NCI-H1092 (cell line): ENCODE results near the gene VPS4A.
A peak's percentile ranks its signal among the peaks of the same experiment; 100 is the strongest.
"Not testable (repeated sequence)": the region's sequence is repeated elsewhere in the genome, so short reads cannot be mapped to it uniquely, and the experiment has no call there.

Experiments used
- DNase-seq: peaks from one replicate; lab custom pipeline; 2025; lab: John Stamatoyannopoulos, UW

VPS4A gene

GRCh38 chr16:69327585-69328310 is 16.6 kb downstream of the VPS4A start:
- no peak for DNase-seq

- DNase-seq, result no peak
These were observed 17.7 kb downstream of the VPS4A start for GRCh38 chr16:69328854-69329316.

- no peak for DNase-seq
These were observed 18.5 kb downstream of the VPS4A start for GRCh38 chr16:69329369-69330285.

DNA sequence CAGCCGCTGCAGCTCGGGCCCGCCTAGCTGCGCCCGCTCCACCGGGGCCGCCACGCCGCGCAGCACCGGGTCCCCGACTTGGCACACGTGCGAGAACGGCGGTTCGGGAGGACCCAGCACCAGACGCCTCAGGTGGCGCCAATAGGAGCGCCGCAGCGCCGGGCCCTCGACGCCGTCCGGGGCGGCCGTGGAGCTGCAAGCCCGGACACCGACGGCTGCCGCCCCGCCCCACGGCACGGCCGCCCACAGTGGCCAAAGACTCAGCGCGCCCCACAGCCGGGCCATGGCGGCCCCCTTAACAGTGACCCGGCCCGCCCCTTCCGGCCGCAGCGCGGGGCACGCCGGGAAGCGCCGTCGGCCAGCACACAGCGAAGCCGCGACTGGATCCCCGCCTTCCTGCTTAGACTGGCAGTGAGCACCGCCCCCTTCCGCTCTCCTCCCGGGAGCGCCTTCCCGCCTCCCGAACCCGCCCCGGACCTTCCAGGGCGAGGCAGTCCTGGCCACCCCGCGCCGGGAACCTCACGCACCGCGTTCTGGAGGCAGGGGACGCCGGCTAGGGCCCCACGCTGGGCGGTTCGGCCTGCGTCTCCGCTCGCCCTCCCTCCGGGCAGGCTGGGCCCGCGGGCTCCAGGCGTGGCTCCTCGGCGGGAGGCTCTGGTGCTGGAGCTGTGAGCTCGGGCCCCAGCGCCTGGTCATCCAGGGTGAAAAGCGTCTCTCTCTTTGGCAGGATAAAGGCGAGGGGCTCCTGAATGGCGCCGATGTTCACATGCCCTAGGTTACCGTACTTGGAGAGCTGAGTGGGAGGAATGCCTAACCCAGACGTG is 19.3 kb downstream of the VPS4A start, which contains the start of gene PDF:
Gene PDF, minus strand, starts transcription at position 303 of the 824 bp plus-strand sequence. Its CDS starts 18 bp downstream, at position 285.
- DNase-seq, result peak; percentile 91

DNA sequence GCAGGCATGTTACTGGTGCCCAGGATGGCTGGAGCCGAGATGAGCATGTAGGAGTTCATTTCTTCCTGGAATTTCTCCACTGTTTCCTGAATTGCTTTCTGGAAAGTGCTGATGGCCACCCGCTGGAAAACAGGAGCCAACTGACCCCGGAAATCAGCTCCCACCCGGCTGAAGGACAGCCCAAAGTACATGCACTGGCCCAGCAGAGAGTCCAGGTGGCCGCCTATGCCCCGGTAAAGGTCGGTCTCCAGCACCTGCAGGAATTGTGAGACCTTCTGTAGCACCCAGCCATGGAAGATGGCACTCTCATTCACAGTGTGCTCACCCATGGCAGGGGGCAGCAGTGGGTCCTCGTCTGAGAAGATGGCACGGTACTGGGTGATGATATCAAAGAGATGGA is 23.5 kb downstream of the VPS4A start:
- no peak for DNase-seq

DNA sequence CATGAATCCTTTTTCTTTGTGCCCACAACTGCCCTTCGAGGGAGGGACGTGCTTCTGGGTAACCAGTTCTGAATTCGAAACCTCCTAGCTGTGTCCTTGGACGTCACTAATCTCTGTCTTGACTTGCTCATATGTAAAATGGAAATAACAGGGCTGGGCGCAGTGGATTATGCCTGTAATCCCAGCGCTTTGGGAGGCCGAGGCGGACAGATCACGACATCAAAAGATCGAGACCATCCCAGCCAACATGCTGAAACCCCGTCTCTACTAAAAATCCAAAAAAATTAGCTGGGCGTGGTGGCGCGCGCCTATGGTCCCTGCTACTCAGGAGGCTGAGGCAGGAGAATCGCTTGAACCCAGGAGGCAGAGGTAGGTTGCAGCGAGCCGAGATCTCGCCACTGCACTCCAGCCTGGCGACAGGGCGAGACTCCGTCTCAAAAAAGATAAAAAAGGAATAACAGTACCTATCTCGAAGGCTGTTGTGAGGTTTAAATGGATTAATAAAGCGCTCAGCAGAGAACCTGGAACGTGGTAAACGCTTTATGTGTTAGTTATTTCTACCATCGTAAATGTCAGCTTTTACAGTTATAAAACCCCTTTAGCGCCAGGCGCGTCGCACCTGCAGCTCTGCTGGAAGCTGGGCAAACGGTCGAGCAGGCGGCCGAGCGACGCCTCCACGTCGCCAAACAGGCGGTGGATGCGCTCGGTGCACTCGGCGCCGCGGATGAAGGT is 27.6 kb downstream of the VPS4A start:
- DNase-seq, result peak; percentile 43

DNA sequence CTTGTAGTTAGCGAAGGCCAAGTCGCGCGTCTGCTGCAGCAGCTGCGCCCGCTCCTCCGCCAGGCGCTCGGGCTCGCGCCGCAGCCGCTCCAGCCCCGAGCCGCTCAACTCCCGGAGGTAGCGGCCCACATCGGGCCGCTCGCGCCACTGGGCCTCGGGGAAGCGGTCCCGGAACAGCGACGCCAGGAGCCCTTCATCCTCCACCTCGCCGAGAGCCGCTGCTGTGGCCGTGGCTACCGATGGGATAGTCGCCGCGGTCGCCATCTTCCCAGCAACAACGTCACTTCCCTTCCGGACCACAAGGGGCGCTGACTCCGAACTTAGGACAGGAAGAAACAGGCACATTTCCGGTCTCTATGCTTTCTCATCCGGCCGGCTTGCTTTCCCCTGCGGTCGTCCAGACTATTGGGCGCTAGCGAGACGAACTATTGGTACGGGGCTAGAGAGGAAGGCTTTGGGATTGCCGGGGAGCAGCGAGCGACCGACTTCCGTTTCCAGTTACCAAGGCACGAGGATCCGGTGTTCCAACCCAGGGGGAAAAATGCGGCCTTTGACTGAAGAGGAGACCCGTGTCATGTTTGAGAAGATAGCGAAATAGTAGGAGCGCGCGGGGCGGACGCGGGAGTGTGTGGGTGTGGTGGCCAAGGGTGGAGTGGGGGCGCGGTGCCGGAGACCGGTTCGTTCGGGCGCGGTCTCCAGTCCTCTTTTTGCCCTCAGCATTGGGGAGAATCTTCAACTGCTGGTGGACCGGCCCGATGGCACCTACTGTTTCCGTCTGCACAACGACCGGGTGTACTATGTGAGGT is 28.3 kb downstream of the VPS4A start, which contains the start of the genes COG8 and NIP7:
Gene COG8, minus strand, starts transcription at position 276 of the 806 bp plus-strand sequence. Its CDS starts 12 bp downstream, at position 264.
Gene NIP7, plus strand, starts transcription at position 484 of the 806 bp plus-strand sequence. Its CDS starts 58 bp downstream, at position 542.
- DNase-seq, result peak; percentile 98

GRCh38 chr16:69340095-69340644 is 29.0 kb downstream of the VPS4A start:
- DNase-seq, result no peak

DNA sequence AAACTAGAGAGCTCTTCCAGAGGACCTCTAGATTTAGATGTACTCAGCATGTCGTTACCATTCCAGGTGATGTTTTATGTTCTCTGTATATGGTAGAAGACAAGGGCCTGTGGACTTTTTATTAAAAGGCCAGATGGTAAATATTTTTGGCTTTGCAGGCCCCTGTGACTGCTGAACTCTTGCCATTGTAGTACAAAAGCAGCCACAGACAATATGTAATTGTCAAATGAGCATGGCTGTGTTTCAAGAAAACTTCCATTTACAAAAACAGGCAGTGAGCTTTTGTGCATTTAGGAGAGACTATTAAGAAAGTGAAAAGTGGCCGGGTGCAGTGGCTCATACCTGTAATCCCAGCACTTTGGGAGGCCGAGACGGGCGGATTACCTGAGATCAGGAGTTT is 33.0 kb downstream of the VPS4A start:
- DNase-seq, result no peak

GRCh38 chr16:69345923-69346322 is 34.8 kb downstream of the VPS4A start:
- no peak for DNase-seq

- DNase-seq, result no peak
These were observed 35.5 kb downstream of the VPS4A start for GRCh38 chr16:69346683-69347082.

DNA sequence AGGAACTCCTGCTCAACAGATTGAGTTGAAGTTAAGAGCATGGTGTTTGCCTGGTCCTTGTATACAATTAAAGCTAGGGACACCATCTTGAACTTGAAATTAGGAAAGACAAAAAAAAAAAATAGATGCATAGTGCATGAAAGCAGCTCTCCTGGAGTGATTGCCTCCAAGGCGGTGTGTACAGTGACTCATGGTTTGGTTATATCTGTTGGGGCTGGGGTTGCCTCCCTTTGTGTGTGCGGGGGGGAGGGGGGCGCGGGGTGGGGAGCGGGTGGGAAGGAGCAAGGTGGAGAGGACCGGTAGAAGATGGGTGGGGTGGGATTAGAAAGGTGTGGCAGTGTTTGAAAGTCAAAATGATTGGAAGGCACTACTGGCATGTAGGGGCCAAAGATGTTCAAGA is 37.1 kb downstream of the VPS4A start:
- DNase-seq, result no peak

DNA sequence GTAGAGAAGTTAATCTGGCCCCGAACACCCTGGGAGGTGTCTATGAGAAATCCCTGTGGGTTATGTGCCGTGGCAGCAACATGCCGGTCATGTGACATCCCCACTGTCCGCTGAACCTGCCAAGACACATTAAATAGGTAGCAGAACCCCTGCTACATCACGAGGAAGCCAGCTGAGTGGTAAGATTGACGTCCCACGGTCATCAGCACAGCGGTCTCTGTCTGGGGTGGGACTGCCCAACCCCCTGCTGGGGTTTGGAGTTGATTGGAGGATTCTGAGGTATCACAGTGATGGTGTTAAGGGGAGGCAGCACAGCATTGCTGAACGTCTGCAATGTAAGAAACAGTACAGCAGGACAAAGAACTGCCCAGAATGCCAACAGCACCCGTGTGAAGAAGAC is 38.4 kb downstream of the VPS4A start:
- DNase-seq, result no peak

DNA sequence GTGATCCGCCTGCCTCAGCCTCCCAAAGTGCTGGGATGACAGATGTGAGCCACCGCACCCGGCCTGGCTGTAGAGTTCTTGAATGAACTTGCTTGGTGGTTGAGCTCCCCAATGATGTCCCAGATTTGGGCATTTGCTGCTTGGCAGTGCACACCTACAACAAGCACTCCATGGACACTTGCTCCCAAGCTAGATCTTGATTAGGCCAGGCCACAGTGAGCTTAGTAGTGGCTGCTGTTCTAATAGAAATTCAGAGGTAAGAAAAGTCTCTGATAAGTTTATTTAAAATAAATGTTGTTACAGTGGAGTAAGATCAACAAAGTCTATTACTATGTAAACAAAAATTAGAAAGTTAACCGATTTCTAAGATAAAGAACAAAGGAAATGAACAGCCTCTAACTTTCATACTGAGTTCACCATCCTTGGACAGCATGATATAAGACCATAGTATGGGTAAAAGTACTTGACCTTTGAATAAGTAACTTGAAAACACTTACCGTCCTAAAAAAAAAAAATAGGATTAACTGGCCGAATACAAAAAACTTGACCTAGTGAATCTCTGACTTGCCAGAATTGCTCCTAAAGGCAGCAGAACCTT is 39.5 kb downstream of the VPS4A start:
- no peak for DNase-seq

GRCh38 chr16:69351309-69352027 is 40.3 kb downstream of the VPS4A start, which contains the start of gene TMED6:
TMED6 (minus strand) TSS chr16:69351786; CDS start chr16:69351753, 33 bp downstream.
- DNase-seq, result no peak

GRCh38 chr16:69360070-69360469 is 48.9 kb downstream of the VPS4A start:
- DNase-seq, result not testable (repeated sequence)

GRCh38 chr16:69363281-69363717 is 52.1 kb downstream of the VPS4A start:
- DNase-seq, result no peak

DNA sequence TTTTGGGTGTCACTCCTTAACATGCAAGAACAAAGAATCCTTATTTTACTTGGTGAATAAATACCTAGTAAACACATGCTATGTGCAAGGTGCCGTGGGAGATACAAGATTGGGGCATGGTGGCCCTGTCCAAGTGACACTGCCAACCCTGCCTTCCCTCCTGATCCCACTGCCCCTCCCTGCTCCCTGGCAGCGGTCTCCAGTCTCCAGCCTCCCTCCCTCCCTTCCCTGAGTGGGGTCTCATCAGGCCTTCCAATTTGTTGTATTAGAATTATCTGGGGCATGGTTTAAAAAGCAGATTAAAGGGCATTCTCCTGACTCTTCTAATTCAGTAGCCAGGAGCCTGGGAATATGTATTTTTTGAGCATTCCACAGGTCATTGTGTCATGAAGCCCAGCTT is 52.9 kb downstream of the VPS4A start:
- no peak for DNase-seq

DNA sequence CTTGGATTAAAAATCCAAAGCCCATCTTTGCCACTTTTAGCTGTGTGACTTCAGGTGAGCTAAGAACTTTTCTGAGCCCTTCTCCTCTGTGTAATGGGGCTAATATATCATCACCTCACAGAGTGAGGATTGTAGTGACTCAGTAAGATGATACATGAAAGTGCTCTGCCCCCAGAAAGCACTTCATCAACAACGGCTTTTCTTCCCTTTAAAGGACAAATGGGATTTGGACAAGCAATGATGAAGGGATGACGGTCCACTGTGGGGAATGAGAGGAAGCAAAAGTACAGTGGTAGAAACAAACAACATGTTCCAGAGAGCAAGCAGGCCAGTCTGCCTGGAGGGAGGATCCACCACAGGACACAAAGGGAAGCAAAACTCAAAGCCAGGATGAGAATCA is 54.8 kb downstream of the VPS4A start:
- no peak for DNase-seq
